COLO668 (cell line): ENCODE measurements around the gene SEZ6L2.
"Not testable (repeated sequence)": the region's sequence is repeated elsewhere in the genome, so short reads cannot be mapped to it uniquely, and the experiment has no call there.

Experiments
- DNase-seq: peaks from one replicate; lab custom pipeline; 2025; ENCODE audit not compliant: unreplicated experiment; lab: John Stamatoyannopoulos, UW

SEZ6L2 gene

DNA sequence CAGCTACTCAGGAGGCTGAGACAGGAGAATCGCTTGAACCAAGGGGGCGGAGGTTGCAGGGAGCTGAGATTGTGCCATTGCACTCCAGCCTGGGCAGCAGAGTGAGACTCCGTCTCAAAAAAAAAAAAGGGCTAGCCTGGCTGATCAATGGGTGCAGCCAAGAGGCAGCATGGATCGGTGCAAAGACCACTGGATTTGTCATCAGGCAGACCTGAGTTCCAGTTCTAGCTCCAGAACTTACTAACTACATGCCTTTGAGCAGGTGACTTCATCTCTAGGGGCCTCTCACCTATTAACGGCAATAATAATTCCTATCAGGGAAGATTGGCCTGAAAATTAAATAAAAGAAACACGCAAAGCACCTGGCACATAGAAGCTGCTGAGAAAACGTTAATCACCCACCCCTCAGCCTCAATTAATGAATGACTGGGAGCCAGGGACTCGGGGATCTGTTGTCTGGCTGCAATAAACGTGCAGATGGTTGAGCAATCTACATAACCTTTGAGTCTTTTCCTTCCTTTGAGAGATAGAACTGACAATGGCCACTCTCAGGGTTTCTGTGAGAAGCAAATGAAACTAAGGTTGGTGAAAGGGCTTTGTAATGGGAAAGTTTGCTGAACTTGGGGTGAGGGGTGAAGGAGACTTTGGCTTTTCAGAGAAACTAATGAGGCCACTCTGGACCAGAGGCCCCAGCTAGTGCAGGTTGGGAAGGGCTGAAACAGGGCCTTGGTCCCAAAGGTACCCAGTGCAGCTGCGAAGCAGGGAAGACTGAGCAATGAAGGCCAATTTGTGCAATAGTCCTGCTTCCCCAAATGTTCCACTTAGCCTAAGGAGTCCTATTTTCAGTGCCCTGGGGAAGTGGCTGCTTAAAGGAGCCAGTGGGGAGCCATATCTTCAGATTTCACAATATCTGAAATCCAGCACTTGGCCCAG lies 7.6 kb downstream of the SEZ6L2 start:
- no peak for DNase-seq

DNA sequence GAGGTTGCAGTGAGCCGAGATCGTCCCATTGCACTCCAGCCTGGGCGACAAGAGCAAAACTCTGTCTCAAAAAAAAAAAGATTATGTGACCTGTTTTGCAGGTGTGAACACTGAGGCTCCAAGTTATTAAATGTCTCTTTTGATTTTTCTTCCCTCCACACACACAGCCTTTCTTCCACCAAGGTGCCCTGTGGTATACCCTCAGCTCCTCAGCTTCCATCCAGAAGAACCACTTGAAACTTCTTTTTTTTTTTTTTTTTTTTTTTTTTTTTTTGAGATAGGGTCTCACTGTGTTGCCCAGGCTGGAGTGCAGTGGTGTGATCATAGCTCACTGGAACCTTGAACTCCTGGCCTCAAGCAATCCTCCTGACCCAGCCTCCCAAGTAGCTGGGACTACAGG lies 10.0 kb downstream of the SEZ6L2 start:
- not testable (repeated sequence) for DNase-seq

DNA sequence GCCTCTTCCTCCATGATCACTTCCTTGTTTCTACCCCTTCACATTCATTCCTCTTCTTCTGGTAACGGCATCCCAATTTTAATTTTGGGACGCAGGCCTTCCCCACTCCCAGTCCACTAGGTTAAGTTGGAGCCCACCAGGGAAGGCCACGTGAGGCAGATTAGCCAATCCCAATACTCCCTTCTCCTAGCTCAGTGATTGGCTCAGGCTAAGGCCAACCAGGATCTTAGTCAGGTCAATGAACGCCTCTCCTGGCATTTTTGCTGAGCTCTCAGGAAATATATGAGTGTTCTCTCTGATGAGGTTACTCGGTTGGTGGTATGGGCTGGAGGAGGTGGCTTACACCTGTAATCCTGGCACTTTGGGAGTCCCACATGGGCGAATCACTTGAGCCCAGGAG lies 15.4 kb downstream of the SEZ6L2 start:
- DNase-seq, result no peak

DNA sequence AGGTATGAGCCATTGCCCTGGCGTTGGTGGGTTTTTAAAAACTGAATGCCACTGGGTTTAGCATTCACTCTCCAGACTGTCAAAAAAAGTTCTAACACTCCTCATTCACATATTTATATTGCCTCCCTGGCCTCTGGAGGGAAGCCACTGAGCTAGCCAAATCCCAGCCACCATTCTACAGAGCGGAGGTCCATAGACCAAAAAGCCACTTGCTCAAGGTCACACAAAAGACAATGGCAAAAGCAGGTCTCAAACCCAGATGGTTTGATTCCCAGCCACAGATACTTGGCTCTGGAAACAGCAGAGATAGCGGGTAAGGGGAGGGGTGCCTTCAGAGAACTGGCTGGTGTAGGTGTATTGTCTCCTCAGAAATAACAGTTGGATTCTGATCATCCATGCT lies 18.3 kb downstream of the SEZ6L2 start:
- no peak for DNase-seq

DNA sequence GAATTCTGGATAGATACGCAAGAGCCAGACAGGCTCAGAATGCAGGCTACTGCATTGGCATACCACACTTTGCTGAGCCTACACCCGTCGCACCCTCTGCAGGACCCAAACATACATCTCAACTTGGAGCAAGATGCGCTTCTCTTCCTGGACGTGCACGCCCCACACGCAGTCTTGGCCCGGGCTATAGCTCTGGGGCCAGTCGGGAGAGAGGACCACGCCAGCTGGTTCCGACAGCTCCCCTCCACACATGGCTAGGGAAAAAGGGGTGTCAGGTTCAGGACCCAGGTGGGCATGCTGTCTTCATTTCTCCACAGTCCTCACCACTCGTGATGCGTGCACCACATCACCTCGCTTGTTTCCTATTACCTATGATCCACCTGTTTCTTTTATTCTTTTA lies 21.2 kb downstream of the SEZ6L2 start:
- DNase-seq, result no peak

DNA sequence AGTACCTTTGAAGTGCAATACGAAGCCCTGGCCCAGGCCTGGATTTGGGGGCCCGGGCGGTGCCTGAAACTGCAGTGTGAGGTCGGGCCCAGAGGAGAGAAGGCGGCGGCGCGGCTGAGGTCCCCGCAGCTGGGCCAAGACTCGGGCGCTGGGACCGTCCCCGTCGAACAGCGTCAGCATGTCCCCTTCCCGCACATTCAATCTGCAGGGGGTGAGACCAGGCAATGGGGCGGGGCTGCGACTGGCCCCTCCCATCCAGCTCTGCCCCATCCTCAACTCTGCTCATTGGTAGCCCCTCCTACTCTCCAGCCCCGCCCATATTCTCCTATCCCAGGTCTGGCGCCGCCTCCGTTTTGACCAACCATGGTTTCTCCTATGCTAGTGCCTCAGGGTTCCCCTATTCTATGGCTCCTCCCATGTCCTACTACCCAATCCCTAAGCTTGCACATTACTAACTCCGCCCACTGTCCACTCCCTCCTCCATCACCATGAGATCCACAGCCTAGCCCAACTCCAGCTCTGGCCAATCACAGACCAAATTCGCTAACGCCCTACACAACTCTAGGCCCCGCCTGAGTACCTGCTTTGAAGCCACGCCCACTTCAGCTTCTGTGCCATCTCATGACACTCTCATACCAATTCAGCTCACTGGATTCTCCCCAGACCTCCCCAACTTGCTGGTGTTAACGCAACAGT lies 21.9 kb downstream of the SEZ6L2 start:
- DNase-seq, result no peak

DNA sequence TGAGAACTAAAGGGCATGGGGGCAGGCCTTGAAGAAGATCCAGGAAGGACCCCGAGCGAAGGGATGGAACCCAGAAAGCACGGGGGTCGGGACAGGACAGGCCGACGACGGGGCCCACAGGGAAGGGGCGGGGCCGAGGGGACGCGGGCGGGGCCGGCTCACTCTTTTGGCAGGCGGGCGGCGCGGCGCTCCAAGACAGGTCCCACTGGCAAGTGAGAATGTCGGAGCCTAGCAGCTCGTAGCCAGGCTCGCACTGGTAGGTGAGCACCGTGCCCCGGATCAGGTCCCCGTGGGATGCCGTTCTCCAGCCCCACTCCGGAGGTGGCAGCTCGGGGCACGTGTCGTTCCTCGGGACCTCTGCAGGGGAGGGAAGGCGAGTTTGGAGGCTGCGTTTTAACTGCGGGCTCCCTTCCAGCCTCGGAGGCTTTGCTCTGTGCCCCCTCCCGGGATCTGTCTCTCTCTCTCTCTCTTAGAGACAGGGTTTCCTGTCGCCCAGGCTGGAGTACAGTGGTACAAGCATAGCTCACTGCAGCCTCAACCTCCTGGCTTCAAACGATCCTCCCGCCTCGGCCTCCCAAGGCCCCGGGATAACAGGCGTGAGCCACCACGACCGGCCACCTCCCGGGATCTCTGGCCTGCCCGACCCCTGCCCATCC lies 22.6 kb downstream of the SEZ6L2 start:
- no peak for DNase-seq

DNA sequence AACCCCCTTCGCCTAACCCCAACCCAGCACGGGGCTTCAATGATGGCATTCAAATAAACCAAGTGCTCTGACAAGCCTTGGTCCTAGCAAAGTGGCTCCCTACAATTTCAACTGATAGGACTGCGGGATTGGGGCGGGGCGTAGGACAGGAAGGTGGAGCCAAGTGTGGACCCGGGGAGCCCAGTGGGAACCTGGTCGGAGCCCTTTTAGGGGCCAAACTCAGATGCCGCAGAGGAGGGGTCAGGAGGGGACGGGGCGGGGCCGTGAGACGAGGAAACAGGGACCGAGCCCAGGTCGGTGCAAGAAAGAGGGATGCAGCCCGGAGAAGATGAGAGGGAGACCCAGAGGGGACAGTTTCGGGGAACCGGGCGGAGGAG lies 23.1 kb downstream of the SEZ6L2 start:
- DNase-seq, result no peak

DNA sequence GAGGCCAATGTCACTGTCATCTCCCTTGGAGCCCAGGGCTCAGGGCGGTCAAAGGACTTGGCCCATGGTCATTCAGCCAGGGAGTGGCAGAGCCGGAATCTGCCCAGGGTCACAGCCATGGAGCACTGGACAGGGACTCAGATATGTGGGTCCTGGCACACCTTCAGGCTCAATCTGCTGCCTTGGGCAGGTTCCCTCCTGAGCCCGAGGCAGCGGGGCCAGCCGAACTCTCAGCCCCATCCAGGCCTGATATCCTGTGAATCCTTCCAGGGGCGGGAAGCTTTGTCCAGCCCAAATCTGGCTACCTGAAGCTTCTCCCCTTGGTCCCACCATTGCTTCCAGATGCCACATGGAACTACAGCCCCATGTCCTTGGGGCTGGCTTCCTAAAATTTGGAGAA lies 24.1 kb downstream of the SEZ6L2 start:
- no peak for DNase-seq

DNA sequence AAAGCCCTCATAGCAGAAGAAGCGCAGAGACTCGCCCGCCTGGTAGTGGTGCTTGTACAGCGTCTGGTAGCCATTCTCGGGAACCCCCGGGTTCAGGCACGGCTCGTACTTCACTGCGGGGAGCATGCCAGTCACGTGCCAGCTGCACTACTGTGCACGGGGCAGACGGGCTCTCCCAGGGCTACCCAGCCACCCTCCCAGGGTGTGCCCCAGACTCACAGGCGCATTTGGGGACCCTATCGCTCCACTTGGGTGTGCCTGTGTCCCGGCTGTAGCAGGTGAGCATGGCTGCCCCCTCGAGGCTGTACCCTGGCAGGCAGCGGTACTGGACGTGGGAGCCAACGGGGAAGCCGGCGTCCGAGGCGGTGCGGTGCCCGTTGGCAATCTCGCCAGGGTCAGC lies 26.0 kb downstream of the SEZ6L2 start:
- DNase-seq, result no peak

DNA sequence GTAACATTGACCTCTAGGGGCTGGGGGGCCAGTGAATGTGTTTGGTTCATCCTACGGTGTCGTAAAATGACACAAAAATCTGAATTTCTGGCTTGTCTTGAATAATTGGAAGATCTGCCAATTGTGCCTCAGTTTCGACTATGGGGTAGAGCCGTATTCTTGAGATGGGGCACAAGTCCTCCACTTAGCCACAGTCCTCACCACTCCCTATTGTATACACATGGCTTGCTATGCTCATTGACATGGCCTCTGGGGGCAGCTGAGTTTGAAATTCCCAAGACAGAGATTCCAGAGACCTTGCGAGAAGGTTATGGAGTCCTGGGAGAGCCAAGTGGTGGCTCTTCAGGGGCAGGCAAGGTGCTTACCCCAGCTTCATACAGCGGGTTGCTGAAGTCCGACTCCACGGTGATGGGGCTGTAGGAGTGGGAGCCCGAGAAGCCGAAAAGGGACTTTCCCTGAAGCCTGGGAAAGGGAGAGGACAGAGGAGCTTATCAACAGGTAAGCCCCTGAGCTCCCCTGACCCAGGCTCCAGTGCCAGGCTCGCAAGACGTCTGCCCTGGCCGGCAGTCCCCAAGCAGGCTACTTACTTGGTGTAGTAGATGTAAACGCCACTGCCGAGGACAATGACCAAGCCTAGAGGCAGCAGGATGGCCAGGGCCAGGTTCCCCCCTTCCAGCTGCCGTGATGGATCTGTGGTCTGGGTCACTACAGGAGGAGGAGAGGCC lies 27.4 kb downstream of the SEZ6L2 start:
- DNase-seq, result no peak

DNA sequence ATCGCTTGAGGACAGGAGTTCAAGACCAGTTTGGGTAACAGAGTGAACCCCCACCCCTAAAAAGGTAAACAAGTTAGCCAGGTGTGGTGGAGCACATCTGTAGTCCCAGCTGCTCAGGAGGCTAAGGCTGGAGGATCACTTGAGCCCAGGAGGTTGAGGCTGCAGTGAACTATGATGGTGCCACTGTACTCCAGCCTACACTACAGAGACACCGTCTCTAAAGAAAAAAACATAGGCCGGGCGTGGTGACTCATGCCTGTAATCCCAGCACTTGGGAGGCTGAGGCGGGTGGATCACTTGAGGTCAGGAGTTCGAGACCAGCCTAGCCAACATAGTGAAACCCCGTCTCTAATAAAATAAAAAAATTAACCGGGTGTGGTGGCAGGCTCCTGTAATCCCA lies 30.3 kb downstream of the SEZ6L2 start:
- DNase-seq, result not testable (repeated sequence)

DNA sequence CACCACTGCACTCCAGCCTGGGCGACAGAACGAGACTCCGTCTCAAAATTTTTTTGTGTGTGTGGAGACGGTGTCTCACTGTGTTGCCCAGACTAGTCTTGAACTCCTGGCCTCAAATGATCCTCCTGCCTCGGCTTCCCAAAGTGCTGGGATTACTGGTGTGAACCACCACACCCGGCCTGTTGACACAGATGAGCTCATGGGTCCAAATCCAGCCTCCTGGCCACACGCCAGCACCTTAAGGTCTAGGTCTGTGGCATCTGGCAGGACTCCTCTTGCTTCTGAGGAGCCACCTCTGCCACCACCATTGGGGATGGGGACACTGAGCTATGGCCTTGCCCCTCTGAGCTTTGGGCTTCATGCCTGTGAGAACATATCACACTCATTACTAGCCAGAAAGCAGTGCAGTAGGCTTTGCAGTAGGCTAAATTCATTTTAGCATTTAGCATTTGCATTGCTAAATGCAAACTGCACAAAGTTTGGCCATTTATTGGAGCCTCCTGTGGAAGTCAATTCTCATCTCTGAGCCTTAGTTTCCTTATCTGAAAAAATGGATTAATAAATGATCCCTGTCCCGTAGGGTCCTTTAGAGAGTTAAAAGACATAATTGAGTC lies 30.8 kb downstream of the SEZ6L2 start:
- peak; percentile 10 for DNase-seq

DNA sequence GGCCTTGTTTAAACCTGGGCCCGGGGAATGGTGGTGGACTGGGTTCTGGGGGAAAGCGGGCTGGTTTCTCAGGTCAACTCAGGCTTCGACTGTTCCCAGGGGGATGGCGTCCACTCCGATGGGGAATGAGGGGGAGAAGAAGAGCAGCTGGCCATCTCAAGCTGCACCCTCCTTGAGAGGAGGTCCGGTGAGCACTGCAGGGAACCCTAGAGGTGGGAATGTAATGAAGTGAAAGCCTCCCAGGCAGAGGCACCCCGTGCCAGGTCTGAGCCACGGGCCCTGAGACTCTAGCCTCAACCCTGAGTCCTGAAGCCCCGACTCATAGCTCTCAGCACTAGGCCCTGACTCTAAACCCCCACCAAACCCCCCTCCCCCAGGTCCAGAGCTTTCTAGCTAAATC lies 35.1 kb downstream of the SEZ6L2 start:
- DNase-seq, result no peak

DNA sequence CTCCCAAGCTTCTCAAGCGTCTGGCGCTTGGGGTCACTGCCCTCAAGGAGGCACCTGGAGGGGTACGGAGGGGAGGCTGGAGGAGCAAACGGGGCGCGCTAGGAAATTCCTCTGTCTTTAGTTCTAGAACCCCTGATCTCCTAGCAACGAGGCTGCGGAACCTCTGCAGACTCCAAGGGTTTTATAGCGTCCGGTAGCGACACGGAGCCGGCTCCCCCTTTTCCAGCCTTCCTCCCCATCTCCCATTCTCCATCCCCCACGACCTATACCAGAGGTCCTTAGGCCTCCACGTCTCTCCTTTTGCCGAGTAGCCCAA lies 35.7 kb downstream of the SEZ6L2 start:
- DNase-seq, result no peak

DNA sequence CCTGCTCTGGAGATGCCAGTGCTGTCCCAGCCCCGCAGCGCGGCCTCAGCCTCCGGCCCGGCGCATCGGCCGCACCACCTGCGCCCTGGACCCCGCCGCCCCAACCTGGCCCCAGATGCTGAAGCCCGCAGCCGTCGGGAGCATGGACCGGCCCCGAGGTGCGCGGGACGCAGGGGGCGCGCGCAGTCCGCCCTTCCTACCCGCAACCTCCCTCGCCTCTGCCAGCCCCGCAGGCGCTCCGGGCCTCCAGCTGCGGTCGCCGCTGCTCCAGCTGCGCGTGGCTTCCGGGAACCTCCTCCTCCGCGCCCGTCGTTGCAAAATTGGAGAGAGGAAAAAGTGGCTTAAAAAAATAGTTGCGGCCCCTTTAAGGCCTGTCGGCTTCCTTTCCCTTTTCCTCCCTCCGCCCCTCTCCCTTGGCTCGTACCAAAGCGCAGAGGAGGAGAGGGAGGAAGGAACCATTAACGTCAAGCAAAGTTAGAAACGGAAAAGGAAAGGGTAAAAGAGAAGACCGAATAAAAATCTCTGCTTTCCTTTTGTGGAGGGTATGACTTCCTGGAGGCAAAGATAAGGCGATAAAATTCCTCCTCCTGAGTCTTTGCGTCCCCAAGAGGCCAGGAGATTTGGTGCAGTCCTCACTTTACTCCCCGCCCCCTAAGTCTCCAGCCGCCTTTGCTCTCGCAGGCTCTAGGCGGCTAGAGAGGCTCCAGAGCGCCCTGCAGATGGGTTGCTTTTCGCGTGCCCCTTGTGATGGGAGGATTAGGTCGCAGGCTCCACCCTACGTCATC lies 36.3 kb downstream of the SEZ6L2 start, which contains the start of gene CDIPT:
Gene CDIPT (minus strand): TSS at position 343 of the 785 bp plus-strand sequence. CDS start 369 bp downstream, outside the sequence.
- peak; percentile 94 for DNase-seq

DNA sequence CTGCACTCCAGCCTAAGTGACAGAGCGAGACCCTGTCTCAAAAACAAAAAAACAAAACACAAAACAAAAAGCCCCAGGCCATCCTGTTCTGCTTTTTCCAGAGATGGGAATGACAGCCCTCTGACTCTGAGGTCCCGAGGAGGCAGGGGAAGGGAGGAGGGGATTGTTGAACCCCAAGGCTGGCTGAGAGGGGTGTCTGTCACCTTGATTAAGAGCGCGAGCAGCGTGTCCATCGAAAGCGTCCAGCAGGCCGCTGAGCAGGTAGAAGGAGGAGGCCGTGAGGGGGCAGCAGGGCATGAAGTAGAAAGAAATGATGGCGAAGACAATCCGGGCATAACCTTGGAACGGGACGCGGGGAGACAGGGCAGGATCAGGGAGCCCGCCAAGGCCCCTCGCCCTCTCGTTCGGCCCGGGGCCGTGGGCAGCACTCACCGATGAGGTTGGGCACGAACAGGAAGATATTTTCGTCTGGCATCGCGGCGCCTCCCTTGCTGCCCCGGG lies 36.9 kb downstream of the SEZ6L2 start:
- peak; percentile 40 for DNase-seq

DNA sequence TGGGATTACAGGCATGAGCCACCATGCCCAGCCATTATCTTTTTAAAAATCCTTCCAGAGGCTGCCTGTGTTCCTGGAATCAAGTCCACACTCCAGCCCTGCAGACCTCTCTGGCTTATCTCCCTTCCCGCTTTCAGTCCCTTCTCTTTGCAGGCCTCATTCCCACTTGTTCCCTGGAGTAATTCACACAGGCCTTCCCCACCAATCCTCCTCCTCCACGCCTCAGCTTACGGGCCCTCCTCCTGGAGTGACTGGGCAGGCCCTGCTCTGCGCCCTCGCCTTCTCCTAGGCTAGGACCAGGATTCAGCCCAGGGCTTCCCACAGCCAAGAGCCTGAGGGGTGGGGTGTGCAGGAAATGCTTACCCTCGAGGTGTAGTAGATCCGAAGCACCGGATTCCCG lies 39.1 kb downstream of the SEZ6L2 start:
- DNase-seq, result no peak

DNA sequence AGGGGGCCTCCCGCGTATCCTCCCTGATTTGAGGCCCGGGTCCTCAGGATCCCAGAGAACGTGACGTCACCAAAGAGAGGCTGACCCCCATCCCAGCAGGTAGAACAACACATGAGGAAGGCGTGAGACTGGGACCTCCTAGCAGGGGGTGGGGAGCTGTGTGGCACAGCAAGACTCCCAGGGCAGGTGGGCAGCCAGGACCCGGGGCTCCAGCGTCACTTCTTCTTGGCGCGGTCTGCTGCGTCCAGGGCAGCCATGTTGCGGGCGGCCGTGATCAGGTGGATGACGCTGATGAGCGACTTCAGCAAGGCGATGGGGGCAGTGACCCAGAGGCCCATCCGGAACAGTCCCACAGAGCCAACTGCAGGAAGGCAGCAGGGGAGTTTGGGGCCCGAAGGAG lies 40.4 kb downstream of the SEZ6L2 start:
- no peak for DNase-seq
